IPS DF 6.9 (cell line): ENCODE results near the gene TENT5A.
A peak's percentile ranks its signal among the peaks of the same experiment; 100 is the strongest.

Experiments
- DNase-seq: peaks from one replicate; pipeline ENCODE4 v3.0.0-alpha.2; 2013; ENCODE audit warnings: low read depth, low spot score
- H3K27ac ChIP-seq: one replicate; pipeline ENCODE4 v1.5.1; 2013; ENCODE audit warnings: low read length, control low read depth
- H3K27me3 ChIP-seq: 2 replicates; pipeline ENCODE4 v1.6.1; 2013; ENCODE audit warnings: mild to moderate bottlenecking, low read length; ENCODE audit not compliant: control insufficient read depth, insufficient read depth
- H3K36me3 ChIP-seq: 2 replicates; pipeline ENCODE4 v1.6.1; 2013; ENCODE audit warnings: low read length; ENCODE audit not compliant: control insufficient read depth, insufficient read depth
- H3K4me1 ChIP-seq: 2 replicates; pipeline ENCODE4 v1.6.1; 2013; ENCODE audit warnings: low read length; ENCODE audit not compliant: control insufficient read depth, insufficient read depth
- H3K4me3 ChIP-seq: 2 replicates; pipeline ENCODE4 v1.5.1; 2013; ENCODE audit warnings: mild to moderate bottlenecking, low read length
- H3K9me3 ChIP-seq: 2 replicates; pipeline ENCODE4 v1.6.1; 2013; ENCODE audit warnings: low read length, inconsistent platforms; ENCODE audit not compliant: control insufficient read depth, insufficient read depth
- WGBS: extraction: QIAGEN DNeasy Blood & Tissue Kit; methylation state at CpG from one replicate; pipeline ENCODE4 v1.1.7; 2013; ENCODE audit warnings: mixed read lengths, missing lambda C conversion rate; ENCODE audit not compliant: insufficient read length, insufficient coverage; 5-methylcytosine and 5-hydroxymethylcytosine counted together

The TENT5A gene

DNA sequence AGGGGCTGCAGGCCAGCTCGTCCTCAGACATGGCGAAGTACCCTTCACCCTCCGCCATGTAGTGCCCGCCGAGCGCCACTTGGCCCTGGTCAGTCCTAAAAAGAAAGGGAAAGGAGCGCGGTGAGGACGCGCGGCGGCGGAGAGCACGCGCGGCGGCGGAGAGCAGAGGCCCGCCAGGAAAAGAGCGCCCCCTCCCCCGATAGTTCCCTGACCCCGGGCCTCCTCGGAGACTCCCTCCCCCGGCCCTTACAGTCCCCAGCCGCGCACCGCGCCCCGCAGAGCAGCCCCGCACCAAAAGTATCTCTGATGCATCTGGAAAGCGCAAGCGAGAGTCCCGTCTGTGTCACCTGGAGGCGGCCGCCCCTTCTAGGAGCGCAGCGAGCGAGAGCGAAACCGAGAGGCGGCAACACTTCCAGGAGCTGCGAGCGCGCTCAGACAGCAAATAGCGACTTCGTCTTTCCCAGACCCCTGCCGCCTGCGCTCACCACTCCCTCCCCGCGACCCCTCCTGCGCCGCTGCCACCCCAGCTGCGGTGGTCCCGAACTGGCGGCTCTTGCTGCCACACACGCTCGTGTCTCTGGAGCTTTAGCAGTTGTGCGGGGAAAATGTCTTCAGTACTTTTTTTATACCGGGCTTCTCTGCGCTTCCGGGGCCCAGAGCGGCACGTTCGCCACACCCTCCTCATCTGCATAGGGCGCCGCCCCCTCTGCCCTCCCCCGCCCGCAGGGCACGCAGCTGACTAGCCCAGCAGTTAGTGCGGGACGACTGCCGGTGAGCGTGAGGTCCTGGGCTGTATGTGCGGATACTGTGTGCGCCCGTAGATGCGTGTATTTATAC lies at the start of gene TENT5A:
Gene TENT5A, minus strand, starts transcription at position 598 of the 837 bp plus-strand sequence. Its CDS starts 540 bp downstream, at position 58.
- peak within 1 kb of the TSS; percentile 50; the same call in 1 of the 2 replicates for H3K4me3 ChIP-seq
- WGBS: no CpG with 5 or more reads among the region's 77 CpGs
- no peak for DNase-seq
- H3K27ac ChIP-seq: no peak within 1 kb of the TSS
- H3K27me3 ChIP-seq: peaks cover 4% of the 10 kb centered on the region; the same call in 1 of the 2 replicates
- H3K4me1 ChIP-seq: peaks cover 4% of the 10 kb centered on the region; the same call in 1 of the 2 replicates
- H3K36me3 ChIP-seq: no peaks in the 10 kb centered on the region
- H3K9me3 ChIP-seq: no peaks in the 10 kb centered on the region

DNA sequence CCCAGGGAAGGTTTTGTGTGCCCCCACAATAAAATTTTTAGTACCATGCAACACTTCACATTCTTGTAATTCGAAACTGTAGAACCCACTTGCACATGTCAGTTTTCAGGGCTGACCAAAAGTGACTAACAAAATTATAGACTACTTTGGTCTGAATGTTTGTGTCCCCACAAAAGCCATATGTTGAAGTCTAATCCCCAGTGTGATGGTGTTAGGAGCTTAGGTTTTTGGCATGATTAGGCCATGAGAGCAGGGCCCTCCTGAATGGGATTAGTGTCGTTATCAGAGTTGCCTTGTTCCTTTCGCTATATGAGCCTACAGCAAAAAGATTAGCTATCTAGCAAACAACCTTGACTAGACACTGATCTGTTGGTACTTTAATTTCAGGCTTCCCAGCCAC lies 49.0 kb upstream of the TENT5A start:
- Histone ChIP-seq H3K9me3 (no peaks in the 10 kb centered on the region), H3K36me3 (no peaks in the 10 kb centered on the region), H3K4me3 (no peak overlapping the region), H3K4me1 (no peaks in the 10 kb centered on the region), H3K27ac (no peak overlapping the region), H3K27me3 (no peaks in the 10 kb centered on the region)
- no peak for DNase-seq
- WGBS: no CpG with 5 or more reads among the region's 3 CpGs

DNA sequence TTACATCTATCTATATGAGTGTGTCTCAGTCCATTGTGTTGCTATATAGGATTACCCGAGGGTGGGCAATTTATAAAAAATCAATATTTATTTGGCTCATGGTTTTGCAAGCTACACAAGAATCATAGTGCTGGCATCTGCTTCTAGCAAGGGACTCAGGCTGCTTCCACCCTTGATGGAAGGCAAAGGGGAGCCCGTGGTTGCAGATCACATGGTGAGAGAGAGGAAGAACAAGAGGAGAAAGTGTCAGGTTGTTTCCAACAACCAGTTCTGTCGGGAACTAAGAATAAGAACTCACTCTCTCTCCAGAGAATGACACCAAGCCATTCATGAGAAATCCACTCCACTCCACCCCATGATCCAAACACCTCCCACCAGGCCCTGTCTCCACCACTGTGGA lies 48.2 kb upstream of the TENT5A start:
- no peak overlapping the region for H3K4me3 ChIP-seq
- DNase-seq: no peak
- no peaks in the 10 kb centered on the region for H3K27me3 ChIP-seq
- no peaks in the 10 kb centered on the region for H3K4me1 ChIP-seq
- no peaks in the 10 kb centered on the region for H3K9me3 ChIP-seq
- WGBS: no CpG with 5 or more reads among the region's 3 CpGs
- H3K36me3 ChIP-seq: no peaks in the 10 kb centered on the region
- no peak overlapping the region for H3K27ac ChIP-seq

DNA sequence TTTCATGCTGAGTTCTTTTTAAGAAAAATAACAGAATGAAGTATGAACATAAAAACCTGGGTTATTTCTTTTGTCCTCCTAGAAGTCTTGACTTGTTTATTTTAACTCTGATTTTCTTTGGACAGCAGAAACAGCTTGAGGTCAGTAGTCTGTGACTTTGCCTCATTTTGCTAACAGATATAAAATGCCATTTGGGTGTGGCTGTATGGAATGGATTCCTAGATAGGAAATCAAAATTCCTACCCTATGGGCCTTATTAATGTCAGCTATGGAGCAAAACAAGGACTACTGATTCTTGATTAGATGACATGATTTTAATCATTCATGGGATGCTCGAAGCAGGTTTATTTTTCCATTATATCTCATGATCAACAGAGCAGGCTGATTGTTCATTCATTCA lies 46.8 kb upstream of the TENT5A start:
- WGBS: no CpG with 5 or more reads among the region's 1 CpG
- no peak for DNase-seq
- no peak overlapping the region for H3K4me3 ChIP-seq
- no peaks in the 10 kb centered on the region for H3K4me1 ChIP-seq
- no peak overlapping the region for H3K27ac ChIP-seq
- H3K36me3 ChIP-seq: no peaks in the 10 kb centered on the region
- no peaks in the 10 kb centered on the region for H3K9me3 ChIP-seq
- no peaks in the 10 kb centered on the region for H3K27me3 ChIP-seq

DNA sequence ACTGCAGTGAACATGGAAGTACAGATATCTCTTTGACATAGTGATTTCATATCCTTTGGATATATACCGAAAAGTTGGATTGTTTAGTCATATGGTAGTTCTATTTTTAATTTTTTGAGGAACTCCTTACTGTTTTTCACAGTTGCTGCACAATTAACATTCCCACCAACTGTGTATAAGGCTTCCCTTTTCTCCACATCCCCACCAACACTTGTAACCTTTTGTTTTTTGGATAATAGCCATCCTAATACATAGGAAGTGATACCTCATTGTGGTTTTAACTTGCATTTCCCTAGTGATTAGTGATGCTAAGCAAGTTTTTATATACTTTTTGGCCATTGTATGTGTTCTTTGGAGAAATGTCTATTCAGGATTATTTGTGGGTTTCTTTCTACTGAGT lies 45.1 kb upstream of the TENT5A start:
- Histone ChIP-seq H3K36me3 (no peaks in the 10 kb centered on the region), H3K4me1 (no peaks in the 10 kb centered on the region), H3K4me3 (no peak overlapping the region), H3K27ac (no peak overlapping the region), H3K27me3 (no peaks in the 10 kb centered on the region), H3K9me3 (no peaks in the 10 kb centered on the region)
- no peak for DNase-seq
- no CpG with 5 or more reads among the region's 1 CpG for WGBS

DNA sequence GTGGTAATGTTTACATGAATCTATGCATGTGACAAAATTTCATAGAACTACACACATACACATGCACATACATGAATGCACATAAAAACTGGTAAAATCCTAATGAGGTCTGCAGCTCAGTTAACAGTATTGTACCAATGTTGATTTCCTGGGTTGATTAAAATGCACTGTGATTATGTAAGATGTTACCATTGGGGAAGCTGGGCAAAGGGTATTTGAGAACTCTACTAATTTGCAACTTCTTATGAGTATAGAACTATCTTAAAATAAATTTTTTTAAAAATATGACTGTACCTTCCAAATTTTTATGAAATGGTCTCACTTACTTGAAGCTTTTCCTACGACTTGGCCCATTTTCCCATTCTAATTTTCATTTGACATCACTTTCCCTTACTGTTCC lies 43.4 kb upstream of the TENT5A start:
- DNase-seq: no peak
- Histone ChIP-seq H3K4me3 (no peak overlapping the region), H3K27me3 (no peaks in the 10 kb centered on the region), H3K9me3 (no peaks in the 10 kb centered on the region), H3K4me1 (no peaks in the 10 kb centered on the region), H3K27ac (no peak overlapping the region), H3K36me3 (no peaks in the 10 kb centered on the region)
- no CpG with 5 or more reads among the region's 1 CpG for WGBS

DNA sequence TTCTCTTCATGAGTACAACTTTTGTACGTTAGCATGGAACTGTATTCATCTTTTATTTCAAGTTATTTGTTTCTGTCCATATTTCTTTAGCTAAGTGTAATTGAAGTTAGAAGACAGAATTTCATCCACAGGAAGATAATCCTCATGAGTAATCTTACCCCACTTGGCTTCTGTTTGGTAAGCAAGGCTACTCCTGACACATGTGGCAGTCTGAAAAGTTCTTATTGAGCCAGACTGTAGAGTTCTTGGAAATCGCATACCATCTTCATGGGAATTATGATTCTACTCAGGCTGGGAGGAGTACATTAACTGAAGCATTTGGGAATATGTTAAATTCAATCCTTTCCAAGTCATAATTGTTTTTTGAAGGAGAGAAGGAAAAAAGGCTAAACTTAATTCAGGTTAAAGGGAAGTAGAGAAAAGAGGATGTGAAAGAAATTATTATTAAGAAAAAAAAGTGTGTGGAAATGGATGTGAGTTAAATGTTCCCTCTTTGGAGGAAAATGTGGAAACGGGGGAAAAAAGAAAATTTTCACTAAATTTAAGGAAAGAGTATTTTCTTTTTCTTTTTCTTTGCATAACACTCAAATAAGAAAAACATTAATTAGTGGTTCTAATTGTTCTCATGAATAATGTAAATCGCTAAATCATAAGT lies 41.5 kb upstream of the TENT5A start:
- WGBS: 100% methylated on average over 1 of the region's 4 CpGs
- DNase-seq: no peak
- no peaks in the 10 kb centered on the region for H3K9me3 ChIP-seq
- H3K27ac ChIP-seq: no peak overlapping the region
- no peak overlapping the region for H3K4me3 ChIP-seq
- peaks cover under 1% of the 10 kb centered on the region; the same call in 1 of the 2 replicates for H3K4me1 ChIP-seq
- H3K36me3 ChIP-seq: no peaks in the 10 kb centered on the region
- no peaks in the 10 kb centered on the region for H3K27me3 ChIP-seq

DNA sequence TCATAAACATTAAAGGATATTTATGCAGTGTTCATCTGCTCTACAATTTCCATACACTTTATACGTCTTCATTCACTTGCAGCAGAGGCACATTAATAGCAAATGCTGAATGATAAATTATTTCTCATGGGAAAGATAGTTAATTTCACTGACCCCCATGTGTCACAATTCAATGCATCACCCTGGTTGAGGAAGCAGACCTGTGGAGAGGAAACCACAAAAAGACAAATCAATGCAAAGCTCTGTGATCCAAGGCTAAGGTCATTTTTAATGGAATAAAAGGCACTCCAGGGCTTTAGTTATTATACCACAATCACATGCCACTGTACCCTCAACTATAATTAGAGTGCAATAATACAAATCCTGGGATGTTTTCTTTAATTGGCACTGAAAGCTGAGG lies 40.3 kb upstream of the TENT5A start:
- DNase-seq: no peak
- Histone ChIP-seq H3K4me1 (peaks cover 2% of the 10 kb centered on the region; the same call in 1 of the 2 replicates), H3K9me3 (no peaks in the 10 kb centered on the region), H3K27me3 (no peaks in the 10 kb centered on the region), H3K36me3 (no peaks in the 10 kb centered on the region), H3K27ac (no peak overlapping the region), H3K4me3 (no peak overlapping the region)
- no CpG with 5 or more reads among the region's 1 CpG for WGBS

DNA sequence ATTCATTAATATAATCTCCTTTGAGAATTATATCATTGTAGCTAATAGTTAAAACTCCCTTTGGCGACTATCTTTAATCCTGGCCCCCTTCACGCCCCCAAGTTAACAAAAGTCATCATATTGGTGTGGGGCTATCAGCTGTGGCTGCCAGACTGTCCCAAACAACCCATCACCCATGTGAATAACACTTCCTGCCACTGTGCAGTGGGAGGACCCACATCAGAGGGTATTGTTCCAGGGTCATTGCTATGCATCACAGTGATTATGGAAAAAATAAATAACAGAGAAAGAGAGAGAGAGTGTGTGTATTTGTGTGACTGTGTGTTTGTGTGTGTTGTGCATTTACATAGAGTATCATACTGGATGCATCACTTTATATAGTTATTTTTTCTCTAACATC lies 39.3 kb upstream of the TENT5A start:
- DNase-seq: no peak
- peaks cover 2% of the 10 kb centered on the region; the same call in 1 of the 2 replicates for H3K4me1 ChIP-seq
- no peaks in the 10 kb centered on the region for H3K27me3 ChIP-seq
- H3K4me3 ChIP-seq: no peak overlapping the region
- WGBS: no CpG with 5 or more reads among the region's 2 CpGs
- H3K36me3 ChIP-seq: no peaks in the 10 kb centered on the region
- no peak overlapping the region for H3K27ac ChIP-seq
- H3K9me3 ChIP-seq: no peaks in the 10 kb centered on the region

DNA sequence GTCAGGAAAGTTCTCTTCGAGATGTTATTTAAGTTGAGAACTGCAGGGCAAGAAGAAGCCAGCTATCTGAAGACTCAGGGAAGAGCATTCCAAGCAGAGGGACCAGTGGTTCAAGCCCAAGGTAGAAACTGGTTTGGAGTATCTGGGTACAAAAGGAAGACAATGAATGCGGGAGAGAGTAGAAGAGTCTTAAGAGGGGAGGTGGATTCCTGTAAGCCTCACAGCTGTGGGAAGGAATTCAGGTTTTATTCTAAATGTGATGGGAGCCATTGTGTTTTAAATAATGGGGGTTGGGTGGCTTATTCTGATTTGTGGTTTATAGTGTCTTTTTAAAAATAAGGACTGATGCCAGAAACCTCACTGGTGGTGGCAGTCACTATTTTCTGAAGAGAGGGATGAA lies 37.6 kb upstream of the TENT5A start:
- Histone ChIP-seq H3K27me3 (no peaks in the 10 kb centered on the region), H3K4me1 (peaks cover 2% of the 10 kb centered on the region; the same call in 1 of the 2 replicates), H3K27ac (no peak overlapping the region), H3K36me3 (no peaks in the 10 kb centered on the region), H3K4me3 (no peak overlapping the region), H3K9me3 (no peaks in the 10 kb centered on the region)
- no CpG with 5 or more reads among the region's 2 CpGs for WGBS
- DNase-seq: no peak
